ENCODE results near the gene ZMIZ1. TPM values are rescaled to one million over a fixed set of nuclear protein-coding genes. Genes with fewer than 3 reads are reported as not detected.

Gene ZMIZ1
- total and polyA plus RNA-seq, 4 donors: 43.0 to 178 (median 107) TPM

- Histone ChIP-seq H3K27ac (ENCODE audit: low read depth, low read length) (no peak overlapping the region), H3K36me3 (ENCODE audit: control insufficient read depth, insufficient read depth, low read length) (peaks cover 77% of the 10 kb centered on the region)
- 65% methylated on average over 3 of the region's 9 CpGs for WGBS (ENCODE audit: insufficient coverage)
Observed at GRCh38 chr10:79158402-79159097, 89.8 kb downstream of the ZMIZ1 start.

GRCh38 chr10:79159141-79159651 is 90.4 kb downstream of the ZMIZ1 start:
- 52% methylated on average over 18 of the region's 18 CpGs for WGBS (ENCODE audit: insufficient coverage)
- no peak for DNase-seq (ENCODE audit: low read depth in 4 of 6, low spot score in 6 of 6)
- Histone ChIP-seq H3K4me1 (ENCODE audit: control insufficient read depth, insufficient read depth, low read length) (peaks cover 83% of the 10 kb centered on the region), H3K4me3 (ENCODE audit: low read depth, low read length) (no peak overlapping the region), H3K36me3 (ENCODE audit: control insufficient read depth, insufficient read depth, low read length) (peaks cover 77% of the 10 kb centered on the region), H3K9me3 (ENCODE audit: control insufficient read depth, insufficient read depth, low read length) (no peaks in the 10 kb centered on the region), H3K27me3 (ENCODE audit: control insufficient read depth, insufficient read depth, low read length) (no peaks in the 10 kb centered on the region), H3K27ac (ENCODE audit: low read depth, low read length) (peak overlapping the region; percentile 64)

More at GRCh38 chr10:79158402-79159097, 89.8 kb downstream of the ZMIZ1 start:
- no peak for DNase-seq (ENCODE audit: low read depth in 4 of 6, low spot score in 6 of 6)
- H3K27me3 ChIP-seq (ENCODE audit: control insufficient read depth, insufficient read depth, low read length): no peaks in the 10 kb centered on the region
- H3K9me3 ChIP-seq (ENCODE audit: control insufficient read depth, insufficient read depth, low read length): no peaks in the 10 kb centered on the region
- no peak overlapping the region for H3K4me3 ChIP-seq (ENCODE audit: low read depth, low read length)
- peaks cover 87% of the 10 kb centered on the region for H3K4me1 ChIP-seq (ENCODE audit: control insufficient read depth, insufficient read depth, low read length)

- H3K9me3 ChIP-seq (ENCODE audit: control insufficient read depth, insufficient read depth, low read length): no peaks in the 10 kb centered on the region
- 15% methylated on average over 12 of the region's 15 CpGs for WGBS (ENCODE audit: insufficient coverage)
- H3K36me3 ChIP-seq (ENCODE audit: control insufficient read depth, insufficient read depth, low read length): peaks cover 73% of the 10 kb centered on the region
- no peaks in the 10 kb centered on the region for H3K27me3 ChIP-seq (ENCODE audit: control insufficient read depth, insufficient read depth, low read length)
- peaks cover 83% of the 10 kb centered on the region for H3K4me1 ChIP-seq (ENCODE audit: control insufficient read depth, insufficient read depth, low read length)
- DNase-seq (ENCODE audit: low read depth in 4 of 6, low spot score in 6 of 6): peak in 2 of 6 donors; percentile 53 to 60
- peak overlapping the region; percentile 64 for H3K27ac ChIP-seq (ENCODE audit: low read depth, low read length)
- no peak overlapping the region for H3K4me3 ChIP-seq (ENCODE audit: low read depth, low read length)
Observed at GRCh38 chr10:79159785-79160184, 91.0 kb downstream of the ZMIZ1 start.

- Histone ChIP-seq H3K4me1 (ENCODE audit: control insufficient read depth, insufficient read depth, low read length) (peaks cover 84% of the 10 kb centered on the region), H3K27ac (ENCODE audit: low read depth, low read length) (peak overlapping the region; percentile 64)
Observed at GRCh38 chr10:79160191-79160590, 91.4 kb downstream of the ZMIZ1 start.

GRCh38 chr10:79161557-79161956 is 92.8 kb downstream of the ZMIZ1 start:
- H3K9me3 ChIP-seq (ENCODE audit: control insufficient read depth, insufficient read depth, low read length): no peaks in the 10 kb centered on the region
- no peak overlapping the region for H3K27ac ChIP-seq (ENCODE audit: low read depth, low read length)
- H3K4me1 ChIP-seq (ENCODE audit: control insufficient read depth, insufficient read depth, low read length): peaks cover 88% of the 10 kb centered on the region
- WGBS (ENCODE audit: insufficient coverage): 93% methylated on average over 3 of the region's 5 CpGs
- H3K27me3 ChIP-seq (ENCODE audit: control insufficient read depth, insufficient read depth, low read length): no peaks in the 10 kb centered on the region
- H3K4me3 ChIP-seq (ENCODE audit: low read depth, low read length): no peak overlapping the region
- peaks cover 78% of the 10 kb centered on the region for H3K36me3 ChIP-seq (ENCODE audit: control insufficient read depth, insufficient read depth, low read length)
- DNase-seq (ENCODE audit: low read depth in 4 of 6, low spot score in 6 of 6): no peak

More at GRCh38 chr10:79160191-79160590, 91.4 kb downstream of the ZMIZ1 start:
- Histone ChIP-seq H3K27me3 (ENCODE audit: control insufficient read depth, insufficient read depth, low read length) (no peaks in the 10 kb centered on the region), H3K9me3 (ENCODE audit: control insufficient read depth, insufficient read depth, low read length) (no peaks in the 10 kb centered on the region), H3K36me3 (ENCODE audit: control insufficient read depth, insufficient read depth, low read length) (peaks cover 76% of the 10 kb centered on the region), H3K4me3 (ENCODE audit: low read depth, low read length) (no peak overlapping the region)
- WGBS (ENCODE audit: insufficient coverage): 82% methylated on average over 1 of the region's 4 CpGs
- DNase-seq (ENCODE audit: low read depth in 4 of 6, low spot score in 6 of 6): no peak

GRCh38 chr10:79162022-79162421 is 93.3 kb downstream of the ZMIZ1 start:
- no peak overlapping the region for H3K4me3 ChIP-seq (ENCODE audit: low read depth, low read length)
- no peak overlapping the region for H3K27ac ChIP-seq (ENCODE audit: low read depth, low read length)
- no peak for DNase-seq (ENCODE audit: low read depth in 4 of 6, low spot score in 6 of 6)
- WGBS (ENCODE audit: insufficient coverage): 98% methylated on average over 11 of the region's 12 CpGs
- peaks cover 83% of the 10 kb centered on the region for H3K36me3 ChIP-seq (ENCODE audit: control insufficient read depth, insufficient read depth, low read length)
- no peaks in the 10 kb centered on the region for H3K9me3 ChIP-seq (ENCODE audit: control insufficient read depth, insufficient read depth, low read length)
- H3K4me1 ChIP-seq (ENCODE audit: control insufficient read depth, insufficient read depth, low read length): peaks cover 90% of the 10 kb centered on the region
- no peaks in the 10 kb centered on the region for H3K27me3 ChIP-seq (ENCODE audit: control insufficient read depth, insufficient read depth, low read length)

- 74% methylated on average over 14 of the region's 17 CpGs for WGBS (ENCODE audit: insufficient coverage)
- Histone ChIP-seq H3K9me3 (ENCODE audit: control insufficient read depth, insufficient read depth, low read length) (no peaks in the 10 kb centered on the region), H3K27me3 (ENCODE audit: control insufficient read depth, insufficient read depth, low read length) (no peaks in the 10 kb centered on the region), H3K36me3 (ENCODE audit: control insufficient read depth, insufficient read depth, low read length) (peaks cover 83% of the 10 kb centered on the region), H3K27ac (ENCODE audit: low read depth, low read length) (no peak overlapping the region), H3K4me1 (ENCODE audit: control insufficient read depth, insufficient read depth, low read length) (peaks cover 90% of the 10 kb centered on the region), H3K4me3 (ENCODE audit: low read depth, low read length) (no peak overlapping the region)
- DNase-seq (ENCODE audit: low read depth in 4 of 6, low spot score in 6 of 6): no peak
Observed at GRCh38 chr10:79162861-79163665, 94.3 kb downstream of the ZMIZ1 start.

GRCh38 chr10:79163666-79163975 is 94.9 kb downstream of the ZMIZ1 start:
- Histone ChIP-seq H3K4me1 (ENCODE audit: control insufficient read depth, insufficient read depth, low read length) (peaks cover 90% of the 10 kb centered on the region), H3K36me3 (ENCODE audit: control insufficient read depth, insufficient read depth, low read length) (peaks cover 83% of the 10 kb centered on the region), H3K27me3 (ENCODE audit: control insufficient read depth, insufficient read depth, low read length) (no peaks in the 10 kb centered on the region), H3K4me3 (ENCODE audit: low read depth, low read length) (no peak overlapping the region), H3K9me3 (ENCODE audit: control insufficient read depth, insufficient read depth, low read length) (no peaks in the 10 kb centered on the region), H3K27ac (ENCODE audit: low read depth, low read length) (no peak overlapping the region)
- WGBS (ENCODE audit: insufficient coverage): 69% methylated on average over 5 of the region's 8 CpGs
- DNase-seq (ENCODE audit: low read depth in 4 of 6, low spot score in 6 of 6): peak in 1 of 6 donors; percentile 46

- 60% methylated on average over 5 of the region's 9 CpGs for WGBS (ENCODE audit: insufficient coverage)
- Histone ChIP-seq H3K27me3 (ENCODE audit: control insufficient read depth, insufficient read depth, low read length) (no peaks in the 10 kb centered on the region), H3K36me3 (ENCODE audit: control insufficient read depth, insufficient read depth, low read length) (peaks cover 83% of the 10 kb centered on the region), H3K27ac (ENCODE audit: low read depth, low read length) (no peak overlapping the region), H3K9me3 (ENCODE audit: control insufficient read depth, insufficient read depth, low read length) (no peaks in the 10 kb centered on the region), H3K4me3 (ENCODE audit: low read depth, low read length) (no peak overlapping the region), H3K4me1 (ENCODE audit: control insufficient read depth, insufficient read depth, low read length) (peaks cover 90% of the 10 kb centered on the region)
- no peak for DNase-seq (ENCODE audit: low read depth in 4 of 6, low spot score in 6 of 6)
Observed at GRCh38 chr10:79164075-79164474, 95.3 kb downstream of the ZMIZ1 start.
